Neural progenitor cell (in vitro differentiated cells): ENCODE data around the gene PDCD1. TPM values are rescaled to one million over a fixed set of nuclear protein-coding genes. Genes with fewer than 3 reads are reported as not detected.

Source experiments
- DNase-seq: peaks from one replicate; pipeline ENCODE4 v3.0.0-alpha.2; 2016; ENCODE audit warnings: low spot score
- H2AFZ ChIP-seq: fragments of 200-600 bp; sonication (generic); replicated peaks from 2 replicates; pipeline ENCODE4 v1.6.1; 2016; ENCODE audit warnings: antibody characterized with exemption
- H3F3A ChIP-seq: fragments of 200-600 bp; sonication (generic); 2 replicates; pipeline ENCODE4 v1.6.1; 2016; ENCODE audit warnings: antibody characterized with exemption, low read depth
- H3K27ac ChIP-seq: fragments of 200-600 bp; sonication (generic); 2 replicates; pipeline ENCODE4 v1.5.1; 2016; ENCODE audit warnings: mild to moderate bottlenecking
- H3K27me3 ChIP-seq: fragments of 200-600 bp; sonication (generic); 2 replicates; pipeline ENCODE4 v1.6.1; 2016; ENCODE audit warnings: mild to moderate bottlenecking, moderate library complexity
- H3K36me3 ChIP-seq: fragments of 200-600 bp; sonication (generic); 2 replicates; pipeline ENCODE4 v1.5.1; 2016
- H3K4me1 ChIP-seq: fragments of 200-600 bp; sonication (generic); 2 replicates; pipeline ENCODE4 v1.6.1; 2016; ENCODE audit warnings: mixed run types
- H3K4me2 ChIP-seq: fragments of 200-600 bp; sonication (generic); 2 replicates; pipeline ENCODE4 v1.6.1; 2016
- H3K4me3 ChIP-seq: fragments of 200-600 bp; sonication (generic); 2 replicates; pipeline ENCODE4 v1.5.1; 2016
- H3K79me2 ChIP-seq: fragments of 200-600 bp; sonication (generic); 2 replicates; pipeline ENCODE4 v1.6.1; 2016; ENCODE audit warnings: low read depth
- H3K9ac ChIP-seq: fragments of 200-600 bp; sonication (generic); 2 replicates; pipeline ENCODE4 v1.6.1; 2016
- H3K9me3 ChIP-seq: fragments of 200-600 bp; sonication (generic); 2 replicates; pipeline ENCODE4 v1.5.1; 2016; ENCODE audit warnings: low read depth
- H4K20me1 ChIP-seq: fragments of 200-600 bp; sonication (generic); 2 replicates; pipeline ENCODE4 v1.6.1; 2016; ENCODE audit warnings: low read depth
- H3K27ac Mint-ChIP-seq: 3 replicates; pipeline ENCODE4 v1.8.0; 2021; ENCODE audit warnings: mixed read lengths
- H3K27me3 Mint-ChIP-seq: 2 replicates; pipeline ENCODE4 v1.8.0; 2022; ENCODE audit warnings: low read depth, mild to moderate bottlenecking, inconsistent platforms, moderate library complexity, mixed read lengths; ENCODE audit not compliant: insufficient read depth
- H3K36me3 Mint-ChIP-seq: 3 replicates; pipeline ENCODE4 v1.8.0; 2021; ENCODE audit warnings: mixed read lengths
- H3K4me1 Mint-ChIP-seq: 3 replicates; pipeline ENCODE4 v1.8.0; 2021; ENCODE audit warnings: mixed read lengths
- H3K4me3 Mint-ChIP-seq: 3 replicates; pipeline ENCODE4 v1.8.0; 2021; ENCODE audit warnings: mild to moderate bottlenecking, moderate library complexity, mixed read lengths
- H3K9me3 Mint-ChIP-seq: 3 replicates; pipeline ENCODE4 v1.8.0; 2020; ENCODE audit warnings: mixed read lengths
- CTCF ChIP-seq: fragments of 200-600 bp; sonication (generic); IDR thresholded peaks from 2 replicates; pipeline ENCODE4 v1.5.1; 2017; ENCODE audit warnings: antibody characterized with exemption, mild to moderate bottlenecking
- EZH2 ChIP-seq: fragments of 200-600 bp; sonication (generic); IDR thresholded peaks from 2 replicates; pipeline ENCODE4 v1.6.1; 2017; ENCODE audit warnings: antibody characterized with exemption, mild to moderate bottlenecking, moderate library complexity
- EZH2phosphoT487 ChIP-seq: fragments of 200-600 bp; sonication (generic); IDR thresholded peaks from 2 replicates; pipeline ENCODE4 v1.6.1; 2017; ENCODE audit warnings: antibody characterized with exemption
- total RNA-seq: library from RNA; depleted of rRNA; stranded (reverse); fragments of >200 nt; gene quantifications from 2 replicates; pipeline ENCODE4 v1.2.3, GENCODE V29; 2015; ENCODE audit warnings: low replicate concordance

The PDCD1 gene
- total RNA-seq, 1 donor from 2014 or later: not detected

DNA sequence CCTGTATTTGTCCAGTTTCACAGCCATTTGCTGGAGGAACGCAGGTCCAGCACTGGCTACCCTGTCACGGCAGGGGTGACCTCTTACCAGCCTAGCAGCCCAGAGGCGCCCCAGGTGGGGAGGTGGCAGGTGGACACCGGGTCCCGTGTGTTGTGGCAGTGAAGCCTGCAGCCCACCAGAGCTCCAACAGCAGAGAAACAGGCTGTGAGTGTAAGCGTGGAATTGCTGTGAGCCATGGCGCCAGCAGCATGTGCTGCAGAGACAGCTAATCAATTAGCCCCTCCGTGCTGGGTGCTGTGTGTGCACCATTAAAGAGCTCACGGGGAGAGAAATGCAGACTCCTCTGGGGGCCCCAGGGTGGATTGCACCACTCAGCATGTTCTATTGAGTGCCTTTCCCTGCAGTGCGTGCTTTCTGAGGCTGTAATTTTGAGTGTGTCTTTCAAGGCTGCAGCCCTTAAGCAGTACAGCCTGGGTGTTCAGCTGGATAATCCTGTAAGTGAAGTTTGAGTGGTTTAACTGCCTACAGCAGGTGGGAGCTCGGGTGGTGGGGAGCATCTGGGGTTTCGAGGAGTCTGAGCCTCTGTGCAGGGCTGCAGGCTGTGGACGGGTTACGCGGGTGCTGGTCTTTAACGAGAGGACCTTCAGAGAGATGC is 26.7 kb upstream of the PDCD1 start:
- Mint-ChIP-seq H3K4me3 (no peak overlapping the region), H3K4me1 (peaks cover 37% of the 10 kb centered on the region), H3K9me3 (peaks cover 22% of the 10 kb centered on the region), H3K27ac (no peak overlapping the region), H3K27me3 (peaks cover 8% of the 10 kb centered on the region), H3K36me3 (peaks cover 7% of the 10 kb centered on the region)
- H3K27ac ChIP-seq: no peak overlapping the region
- no peaks in the 10 kb centered on the region for H4K20me1 ChIP-seq
- H3K4me1 ChIP-seq: peaks cover 31% of the 10 kb centered on the region
- H3K4me3 ChIP-seq: no peak overlapping the region
- TF ChIP-seq CTCF (no peak), EZH2phosphoT487 (no peak), EZH2 (no peak)
- H3K4me2 ChIP-seq: peak overlapping the region; percentile 22
- H3K9me3 ChIP-seq: no peaks in the 10 kb centered on the region
- no peaks in the 10 kb centered on the region for H3K27me3 ChIP-seq
- peaks cover 25% of the 10 kb centered on the region for H3F3A ChIP-seq
- DNase-seq: no peak
- H3K9ac ChIP-seq: no peak overlapping the region
- no peaks in the 10 kb centered on the region for H3K79me2 ChIP-seq
- H2AFZ ChIP-seq: no peak overlapping the region
- H3K36me3 ChIP-seq: no peaks in the 10 kb centered on the region

- Mint-ChIP-seq H3K36me3 (peaks cover 7% of the 10 kb centered on the region), H3K27me3 (peaks cover 11% of the 10 kb centered on the region), H3K4me3 (no peak overlapping the region), H3K9me3 (peaks cover 22% of the 10 kb centered on the region), H3K4me1 (peaks cover 37% of the 10 kb centered on the region), H3K27ac (no peak overlapping the region)
- peaks cover 31% of the 10 kb centered on the region for H3K4me1 ChIP-seq
- H3K4me2 ChIP-seq: no peak overlapping the region
- H3K27ac ChIP-seq: no peak overlapping the region
- no peaks in the 10 kb centered on the region for H4K20me1 ChIP-seq
- H3K27me3 ChIP-seq: no peaks in the 10 kb centered on the region
- DNase-seq: no peak
- no peak overlapping the region for H3K9ac ChIP-seq
- H3K36me3 ChIP-seq: no peaks in the 10 kb centered on the region
- H3F3A ChIP-seq: peaks cover 25% of the 10 kb centered on the region
- H2AFZ ChIP-seq: no peak overlapping the region
- no peak overlapping the region for H3K4me3 ChIP-seq
- TF ChIP-seq EZH2 (no peak), EZH2phosphoT487 (no peak), CTCF (no peak)
- H3K79me2 ChIP-seq: no peaks in the 10 kb centered on the region
- no peaks in the 10 kb centered on the region for H3K9me3 ChIP-seq
Measured at GRCh38 chr2:241884951-241885290, 26.2 kb upstream of the PDCD1 start.

GRCh38 chr2:241882091-241882625 is 23.5 kb upstream of the PDCD1 start:
- peaks cover 19% of the 10 kb centered on the region for H3K27me3 Mint-ChIP-seq
- Histone ChIP-seq H3K27ac (no peak overlapping the region), H3K9ac (no peak overlapping the region), H3K27me3 (no peaks in the 10 kb centered on the region), H3K79me2 (no peaks in the 10 kb centered on the region), H3K9me3 (no peaks in the 10 kb centered on the region), H2AFZ (no peak overlapping the region), H4K20me1 (no peaks in the 10 kb centered on the region), H3K4me3 (peak overlapping the region; percentile 67), H3K4me2 (peak overlapping the region; percentile 65), H3K36me3 (no peaks in the 10 kb centered on the region), H3K4me1 (peaks cover 31% of the 10 kb centered on the region), H3F3A (peaks cover 15% of the 10 kb centered on the region)
- H3K4me3 Mint-ChIP-seq: peak overlapping the region; percentile 75
- H3K4me1 Mint-ChIP-seq: peaks cover 28% of the 10 kb centered on the region
- DNase-seq: peak; percentile 43
- peaks cover 3% of the 10 kb centered on the region for H3K36me3 Mint-ChIP-seq
- no peak overlapping the region for H3K27ac Mint-ChIP-seq
- TF ChIP-seq EZH2 (no peak), CTCF (no peak), EZH2phosphoT487 (no peak)
- H3K9me3 Mint-ChIP-seq: peaks cover 4% of the 10 kb centered on the region
